Glutamatergic neuron (in vitro differentiated cells): ENCODE measurements around the gene SLIT3. TPM values are rescaled to one million over a fixed set of nuclear protein-coding genes. Genes with fewer than 3 reads are reported as not detected.

Experiments
- DNase-seq: peaks from one replicate; pipeline ENCODE4 v3.0.0; 2022
- H3K27ac Mint-ChIP-seq: one replicate; pipeline ENCODE4 v1.8.0; 2020; ENCODE audit warnings: mild to moderate bottlenecking, mixed read lengths, inconsistent platforms; ENCODE audit not compliant: unreplicated experiment
- H3K27me3 Mint-ChIP-seq: one replicate; pipeline ENCODE4 v1.8.0; 2020; ENCODE audit warnings: mild to moderate bottlenecking, moderate library complexity, mixed read lengths, inconsistent platforms; ENCODE audit not compliant: unreplicated experiment
- H3K36me3 Mint-ChIP-seq: one replicate; pipeline ENCODE4 v1.8.0; 2020; ENCODE audit warnings: mild to moderate bottlenecking, mixed read lengths, inconsistent platforms; ENCODE audit not compliant: unreplicated experiment
- H3K4me1 Mint-ChIP-seq: one replicate; pipeline ENCODE4 v1.8.0; 2020; ENCODE audit warnings: mild to moderate bottlenecking, low read depth, mixed read lengths, inconsistent platforms; ENCODE audit not compliant: unreplicated experiment
- H3K4me3 Mint-ChIP-seq: one replicate; pipeline ENCODE4 v1.8.0; 2020; ENCODE audit warnings: mild to moderate bottlenecking, mixed read lengths, inconsistent platforms; ENCODE audit not compliant: unreplicated experiment
- H3K9me3 Mint-ChIP-seq: one replicate; pipeline ENCODE4 v1.8.0; 2020; ENCODE audit warnings: mild to moderate bottlenecking, moderate library complexity, mixed read lengths, inconsistent platforms; ENCODE audit not compliant: unreplicated experiment
- total RNA-seq: library from RNA; stranded (reverse); fragmentation: NEBNext Ultra II Directional; extraction: Animal tissue kit (Norgen Biotek cat#: 25700); gene quantifications from one replicate; pipeline ENCODE4 v1.2.1, GENCODE V29; 2021; ENCODE audit not compliant: unreplicated experiment
- TF ChIP-seq, protein P1 (sequence below): fragments of 200-600 bp; sonication (generic); IDR thresholded peaks from one replicate; pipeline ENCODE4 v1.5.0; 2021; ENCODE audit not compliant: partially characterized antibody, unreplicated experiment

The SLIT3 gene
- total RNA-seq, 1 donor from 2014 or later = 11.5 TPM

DNA sequence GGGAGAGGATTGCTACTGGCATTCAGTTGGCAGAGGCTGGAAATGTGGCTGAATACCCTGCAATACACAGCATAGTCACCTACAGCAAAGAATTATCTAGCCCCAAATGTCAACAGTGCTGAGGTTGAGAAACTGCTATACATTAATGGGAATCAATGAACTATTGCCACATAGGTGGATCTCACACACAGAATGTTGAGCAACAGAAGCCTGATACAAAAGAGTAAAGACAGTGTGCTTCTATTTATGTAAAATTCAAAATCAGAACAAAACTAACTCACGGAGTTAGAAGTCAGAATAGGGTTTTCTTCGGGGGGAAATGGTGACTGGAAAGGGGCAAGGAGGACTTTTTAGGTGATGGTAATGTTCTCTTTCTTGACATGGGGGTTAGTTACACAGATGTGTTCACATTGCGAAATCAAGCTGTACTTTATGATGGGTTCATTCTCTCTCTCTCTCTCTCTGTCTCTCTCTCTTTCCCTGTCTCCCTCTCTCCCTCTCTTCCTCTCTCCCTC lies 676.0 kb downstream of the SLIT3 start:
- Mint-ChIP-seq H3K27me3 (peaks cover 1% of the 10 kb centered on the region), H3K9me3 (no peaks in the 10 kb centered on the region), H3K36me3 (peaks cover 13% of the 10 kb centered on the region), H3K27ac (no peak overlapping the region), H3K4me1 (peaks cover 5% of the 10 kb centered on the region), H3K4me3 (no peak overlapping the region)
- TF ChIP-seq, protein P1, sequence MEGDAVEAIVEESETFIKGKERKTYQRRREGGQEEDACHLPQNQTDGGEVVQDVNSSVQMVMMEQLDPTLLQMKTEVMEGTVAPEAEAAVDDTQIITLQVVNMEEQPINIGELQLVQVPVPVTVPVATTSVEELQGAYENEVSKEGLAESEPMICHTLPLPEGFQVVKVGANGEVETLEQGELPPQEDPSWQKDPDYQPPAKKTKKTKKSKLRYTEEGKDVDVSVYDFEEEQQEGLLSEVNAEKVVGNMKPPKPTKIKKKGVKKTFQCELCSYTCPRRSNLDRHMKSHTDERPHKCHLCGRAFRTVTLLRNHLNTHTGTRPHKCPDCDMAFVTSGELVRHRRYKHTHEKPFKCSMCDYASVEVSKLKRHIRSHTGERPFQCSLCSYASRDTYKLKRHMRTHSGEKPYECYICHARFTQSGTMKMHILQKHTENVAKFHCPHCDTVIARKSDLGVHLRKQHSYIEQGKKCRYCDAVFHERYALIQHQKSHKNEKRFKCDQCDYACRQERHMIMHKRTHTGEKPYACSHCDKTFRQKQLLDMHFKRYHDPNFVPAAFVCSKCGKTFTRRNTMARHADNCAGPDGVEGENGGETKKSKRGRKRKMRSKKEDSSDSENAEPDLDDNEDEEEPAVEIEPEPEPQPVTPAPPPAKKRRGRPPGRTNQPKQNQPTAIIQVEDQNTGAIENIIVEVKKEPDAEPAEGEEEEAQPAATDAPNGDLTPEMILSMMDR = no peak
- no peak for DNase-seq

DNA sequence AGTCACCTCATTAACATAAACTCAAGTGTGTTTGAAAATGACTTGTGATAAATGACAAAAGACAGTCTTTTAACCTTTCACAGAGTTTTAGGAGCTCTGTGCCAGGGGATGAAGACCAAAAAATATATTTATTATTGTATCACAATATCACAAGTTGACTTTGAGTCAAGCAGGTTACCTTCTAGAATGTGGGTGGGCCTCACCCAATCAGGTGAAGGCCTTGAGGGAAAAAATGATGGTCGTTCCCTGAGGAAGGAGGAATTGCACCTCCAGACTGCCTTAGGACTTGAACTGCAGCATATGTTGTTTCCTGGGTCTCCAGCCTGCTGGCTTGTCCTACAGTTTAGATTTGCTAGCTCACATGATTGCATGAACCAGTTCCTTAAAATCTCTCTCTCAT lies 680.1 kb downstream of the SLIT3 start:
- TF ChIP-seq, protein P1 = no peak
- Mint-ChIP-seq H3K4me1 (no peaks in the 10 kb centered on the region), H3K4me3 (no peak overlapping the region), H3K9me3 (peaks cover 2% of the 10 kb centered on the region), H3K27ac (no peak overlapping the region), H3K27me3 (peaks cover 3% of the 10 kb centered on the region), H3K36me3 (no peaks in the 10 kb centered on the region)
- no peak for DNase-seq

DNA sequence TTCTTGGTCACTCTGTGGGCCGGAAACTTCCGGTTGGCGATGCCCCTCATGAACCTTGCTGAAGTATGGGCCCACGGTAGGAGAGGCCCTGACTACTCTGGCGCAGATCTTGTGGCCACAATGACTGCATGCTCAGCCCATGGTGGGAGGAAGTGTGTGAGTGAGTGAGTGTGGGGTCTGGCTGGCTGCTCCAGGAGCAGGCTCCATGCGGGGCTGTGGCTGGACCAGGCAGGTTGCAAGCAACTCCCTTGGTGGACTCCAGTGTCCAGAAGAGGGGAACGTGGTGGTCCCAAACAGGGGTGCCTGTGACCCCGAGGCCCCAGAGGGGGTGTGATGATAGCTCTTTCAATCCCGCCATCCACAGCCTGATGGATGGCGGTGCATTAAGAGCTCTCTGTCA lies 686.3 kb downstream of the SLIT3 start:
- Mint-ChIP-seq H3K27ac (no peak overlapping the region), H3K27me3 (peaks cover 3% of the 10 kb centered on the region), H3K9me3 (peaks cover 2% of the 10 kb centered on the region), H3K36me3 (no peaks in the 10 kb centered on the region), H3K4me3 (no peak overlapping the region), H3K4me1 (no peaks in the 10 kb centered on the region)
- TF ChIP-seq, protein P1 = no peak
- no peak for DNase-seq

DNA sequence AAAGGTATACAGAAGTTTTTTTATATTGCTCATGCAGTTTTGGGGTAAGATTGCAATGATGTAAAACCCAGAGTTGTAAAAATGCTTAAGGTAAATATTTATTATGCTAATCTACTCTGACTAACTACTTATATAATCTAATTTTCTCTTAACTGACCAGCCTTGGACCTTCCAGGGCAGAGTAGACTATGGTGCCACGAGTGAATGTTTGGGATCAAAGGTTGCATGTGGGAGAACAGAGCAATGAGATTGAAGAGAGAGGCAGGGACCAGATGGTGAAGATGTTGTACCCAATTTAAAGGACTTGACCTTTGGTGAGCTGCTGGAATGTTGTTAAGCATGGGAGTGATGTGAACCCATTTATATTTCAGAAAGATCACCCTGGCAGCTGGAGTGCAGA lies 686.9 kb downstream of the SLIT3 start:
- no peak overlapping the region for H3K27ac Mint-ChIP-seq
- no peaks in the 10 kb centered on the region for H3K36me3 Mint-ChIP-seq
- H3K9me3 Mint-ChIP-seq = peaks cover 2% of the 10 kb centered on the region
- H3K4me3 Mint-ChIP-seq = no peak overlapping the region
- peaks cover 3% of the 10 kb centered on the region for H3K27me3 Mint-ChIP-seq
- H3K4me1 Mint-ChIP-seq = no peaks in the 10 kb centered on the region
- DNase-seq = no peak
- TF ChIP-seq, protein P1 = no peak

DNA sequence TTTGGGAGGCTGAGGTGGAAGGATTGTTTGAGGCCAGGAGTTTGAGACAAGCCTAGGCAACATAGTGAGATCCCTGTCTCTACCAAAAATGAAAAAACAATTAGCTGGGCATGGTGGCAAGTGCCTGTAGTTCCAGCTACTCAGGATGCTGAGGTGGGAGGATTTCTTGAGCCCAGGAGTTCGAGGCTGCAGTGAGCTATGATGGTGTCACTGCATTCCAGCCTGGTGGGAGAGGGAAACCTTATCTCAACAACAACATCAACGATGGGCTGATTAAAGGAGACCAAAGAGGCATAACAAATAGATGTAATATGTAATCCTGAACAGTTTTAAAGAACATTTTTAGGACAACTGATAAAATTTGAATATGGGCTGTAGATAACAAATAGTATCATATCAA lies 687.5 kb downstream of the SLIT3 start:
- H3K4me3 Mint-ChIP-seq = no peak overlapping the region
- peaks cover 3% of the 10 kb centered on the region for H3K27me3 Mint-ChIP-seq
- H3K36me3 Mint-ChIP-seq = no peaks in the 10 kb centered on the region
- H3K27ac Mint-ChIP-seq = no peak overlapping the region
- no peaks in the 10 kb centered on the region for H3K4me1 Mint-ChIP-seq
- no peak for DNase-seq
- H3K9me3 Mint-ChIP-seq = no peaks in the 10 kb centered on the region
- TF ChIP-seq, protein P1 = no peak
